LNCaP clone FGC (cell line): ENCODE data around the gene ARHGAP15.

Experiments used
- DNase-seq: peaks from one replicate; pipeline ENCODE4 v3.0.0-alpha.2; 2011; ENCODE audit warnings: low read depth
- H3K4me3 ChIP-seq: 2 replicates; pipeline ENCODE4 v1.5.1; 2011; ENCODE audit warnings: mild to moderate bottlenecking, low read depth, low read length, control low read depth
- TF ChIP-seq, protein P1 (sequence below): IDR thresholded peaks from 2 replicates; pipeline ENCODE4 v1.5.1; 2012; ENCODE audit warnings: mild to moderate bottlenecking; ENCODE audit not compliant: control insufficient read depth, insufficient read depth; ENCODE audit errors: extremely low read depth

Gene ARHGAP15

DNA sequence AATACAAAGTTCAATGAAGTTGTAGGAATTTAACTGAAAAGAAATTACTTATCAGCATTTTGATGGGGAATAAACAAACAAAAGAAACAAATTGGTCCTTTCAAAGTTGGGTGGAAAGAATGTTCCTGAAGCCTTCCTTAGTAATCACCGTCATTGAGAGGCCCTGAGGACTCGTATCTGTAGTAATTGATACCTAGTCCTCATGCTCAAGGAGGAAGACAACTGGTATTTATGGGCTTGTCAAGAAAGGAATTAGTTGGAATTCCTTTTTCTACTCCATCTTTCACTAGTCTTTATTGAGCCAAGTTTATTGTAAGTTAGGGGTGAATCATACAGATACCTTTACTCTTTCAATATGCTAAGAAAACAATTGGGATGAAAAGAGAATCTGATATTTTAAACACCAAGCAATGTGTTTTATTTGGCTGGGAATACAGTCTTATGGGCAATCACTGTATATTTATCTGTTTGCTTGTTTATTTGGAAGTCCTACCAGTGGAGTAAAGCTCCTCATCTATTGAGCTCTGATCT lies 324.8 kb downstream of the ARHGAP15 start:
- no peak for DNase-seq
- no peak overlapping the region for H3K4me3 ChIP-seq
- TF ChIP-seq, protein P1, sequence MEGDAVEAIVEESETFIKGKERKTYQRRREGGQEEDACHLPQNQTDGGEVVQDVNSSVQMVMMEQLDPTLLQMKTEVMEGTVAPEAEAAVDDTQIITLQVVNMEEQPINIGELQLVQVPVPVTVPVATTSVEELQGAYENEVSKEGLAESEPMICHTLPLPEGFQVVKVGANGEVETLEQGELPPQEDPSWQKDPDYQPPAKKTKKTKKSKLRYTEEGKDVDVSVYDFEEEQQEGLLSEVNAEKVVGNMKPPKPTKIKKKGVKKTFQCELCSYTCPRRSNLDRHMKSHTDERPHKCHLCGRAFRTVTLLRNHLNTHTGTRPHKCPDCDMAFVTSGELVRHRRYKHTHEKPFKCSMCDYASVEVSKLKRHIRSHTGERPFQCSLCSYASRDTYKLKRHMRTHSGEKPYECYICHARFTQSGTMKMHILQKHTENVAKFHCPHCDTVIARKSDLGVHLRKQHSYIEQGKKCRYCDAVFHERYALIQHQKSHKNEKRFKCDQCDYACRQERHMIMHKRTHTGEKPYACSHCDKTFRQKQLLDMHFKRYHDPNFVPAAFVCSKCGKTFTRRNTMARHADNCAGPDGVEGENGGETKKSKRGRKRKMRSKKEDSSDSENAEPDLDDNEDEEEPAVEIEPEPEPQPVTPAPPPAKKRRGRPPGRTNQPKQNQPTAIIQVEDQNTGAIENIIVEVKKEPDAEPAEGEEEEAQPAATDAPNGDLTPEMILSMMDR: no peak

DNA sequence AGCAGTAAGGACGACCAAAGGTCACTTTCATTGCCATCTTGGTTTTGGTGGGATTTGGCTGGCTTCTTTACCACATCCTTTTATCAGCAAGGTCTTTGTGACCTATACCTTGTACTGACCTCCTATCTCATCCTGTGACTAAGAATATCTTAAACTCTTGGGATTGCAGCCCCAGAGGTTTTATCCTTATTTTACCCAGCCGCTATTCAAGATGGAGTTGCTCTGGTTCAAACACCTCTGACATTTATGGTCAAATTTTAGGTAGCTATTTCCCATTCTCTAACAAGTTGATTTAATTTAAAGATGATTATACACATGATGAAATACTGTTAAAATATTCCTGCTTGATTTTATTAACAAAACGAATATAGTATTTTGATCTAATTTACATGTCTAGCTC lies 326.1 kb downstream of the ARHGAP15 start:
- TF ChIP-seq, protein P1: no peak
- no peak for DNase-seq
- no peak overlapping the region for H3K4me3 ChIP-seq

DNA sequence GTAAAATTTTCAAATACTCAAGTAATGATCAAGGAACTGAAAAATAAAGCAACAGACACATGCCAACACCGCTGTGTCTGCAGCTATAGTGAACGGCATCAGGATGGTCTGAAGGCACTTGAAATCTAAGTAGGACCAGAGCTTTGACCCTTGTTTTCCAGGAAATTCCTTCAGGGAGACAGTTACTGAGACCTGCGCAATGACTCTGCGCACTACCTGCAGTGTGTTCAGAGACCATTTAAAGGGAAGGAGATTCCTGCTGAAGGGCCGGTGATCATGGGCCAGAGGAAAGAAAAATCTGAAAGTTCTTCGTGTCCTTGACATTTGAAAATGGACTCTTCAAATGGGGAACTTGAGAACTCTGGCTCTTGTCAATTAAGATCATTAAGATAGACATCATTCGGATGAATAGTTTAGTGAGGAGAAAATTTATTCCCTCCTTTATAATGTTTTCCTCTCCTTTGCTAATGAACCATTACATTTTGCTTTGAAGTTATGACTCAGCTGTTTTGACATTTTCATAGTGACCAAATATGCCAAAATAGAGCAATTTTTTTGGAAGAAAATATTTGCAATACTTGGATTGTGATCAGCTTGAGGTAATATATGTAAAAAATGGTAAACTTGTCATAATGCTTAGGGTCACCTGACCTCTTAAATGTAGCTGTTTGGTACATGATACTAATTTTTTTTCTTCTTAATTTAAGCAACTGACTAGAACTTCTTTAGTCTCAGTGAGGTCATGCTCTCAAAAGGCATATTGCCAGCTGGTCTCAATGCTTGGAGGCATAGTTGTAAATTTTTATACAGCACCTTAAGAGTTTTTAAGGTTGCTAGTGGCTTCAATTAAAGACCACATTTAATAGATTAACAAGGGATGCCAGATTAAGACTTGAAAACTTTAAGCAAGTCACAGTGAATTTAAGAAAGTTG lies 329.3 kb downstream of the ARHGAP15 start:
- TF ChIP-seq, protein P1: no peak
- no peak overlapping the region for H3K4me3 ChIP-seq

DNA sequence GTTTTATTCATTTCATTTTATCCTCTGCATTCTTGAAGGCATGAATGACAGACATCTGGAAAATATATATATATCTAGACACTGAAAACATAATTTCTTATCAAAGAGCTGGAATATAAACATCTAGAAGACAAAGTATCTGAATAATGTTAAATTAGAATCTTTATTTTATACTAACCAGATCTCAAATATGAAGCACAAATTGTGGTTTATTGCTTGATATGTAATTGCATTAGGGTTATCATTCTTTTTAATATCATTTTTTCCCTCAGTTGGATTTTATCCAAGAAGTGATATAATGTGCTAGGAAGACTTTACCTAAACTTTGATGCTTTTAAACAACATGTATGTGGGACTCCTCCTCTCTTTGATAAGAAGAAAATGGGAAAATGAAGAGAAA lies 331.2 kb downstream of the ARHGAP15 start:
- TF ChIP-seq, protein P1: no peak
- no peak for DNase-seq
- no peak overlapping the region for H3K4me3 ChIP-seq

More for the DNA sequence above, 329.3 kb downstream of the ARHGAP15 start:
- no peak for DNase-seq

DNA sequence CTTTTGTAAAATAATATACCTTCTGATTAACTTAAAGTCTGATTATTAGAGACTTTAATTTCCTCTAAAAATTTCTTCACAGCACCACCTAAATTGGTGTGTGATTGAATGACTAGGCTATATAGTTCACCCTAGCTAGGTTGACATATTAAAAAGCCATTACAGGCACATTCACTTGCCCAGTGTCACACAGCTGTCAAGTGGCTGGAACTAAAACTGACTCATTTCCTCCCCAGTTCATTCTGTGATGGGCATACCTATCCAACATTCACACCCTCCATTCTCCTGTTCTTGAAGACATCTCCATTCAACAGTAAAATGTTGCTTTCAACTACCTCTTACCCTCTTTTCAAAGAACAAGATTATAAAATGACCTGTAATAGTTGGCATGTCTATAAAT lies 334.5 kb downstream of the ARHGAP15 start:
- no peak for DNase-seq
- H3K4me3 ChIP-seq: no peak overlapping the region
- TF ChIP-seq, protein P1: no peak

DNA sequence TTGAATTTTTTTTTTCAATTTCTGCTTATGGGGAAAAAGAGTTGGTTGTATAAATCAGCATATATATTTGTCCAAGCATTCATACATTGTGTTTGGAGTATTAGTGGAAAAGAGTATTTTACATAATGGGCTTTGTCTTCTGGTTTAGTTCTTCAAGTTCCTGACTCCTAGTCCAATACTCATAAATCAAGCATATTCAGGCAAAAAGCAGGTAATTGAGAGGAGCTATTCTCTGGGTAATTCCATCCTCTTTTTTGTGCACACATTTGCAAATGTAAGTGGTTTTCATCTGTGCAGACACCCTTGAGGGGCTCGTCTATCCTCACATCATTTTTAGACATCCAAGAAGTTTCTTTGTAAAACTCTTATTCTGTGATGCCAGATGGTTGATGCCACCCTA lies 337.2 kb downstream of the ARHGAP15 start:
- no peak overlapping the region for H3K4me3 ChIP-seq
- TF ChIP-seq, protein P1: no peak
- no peak for DNase-seq

DNA sequence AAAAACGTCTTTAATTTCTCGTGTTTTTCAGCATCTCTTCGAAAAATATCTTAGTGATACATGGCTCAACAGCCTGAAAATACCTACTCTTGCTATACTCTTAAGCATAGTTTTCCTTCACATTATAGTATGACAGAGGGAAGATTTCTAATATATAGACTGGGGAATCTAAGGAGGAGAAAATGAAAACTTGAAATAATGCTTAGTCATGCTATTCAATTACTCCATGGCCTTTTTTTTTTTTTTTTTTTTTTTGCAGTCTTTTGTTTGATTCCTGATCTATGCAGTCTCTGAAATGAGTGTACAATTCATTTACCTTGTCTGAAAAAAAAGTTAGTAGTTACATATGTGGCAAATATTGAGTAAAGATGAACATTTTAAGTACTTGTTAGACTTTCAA lies 337.8 kb downstream of the ARHGAP15 start:
- TF ChIP-seq, protein P1: no peak
- no peak overlapping the region for H3K4me3 ChIP-seq
- DNase-seq: no peak
